ENCODE results near the gene SLC26A6. TPM values are rescaled to one million over a fixed set of nuclear protein-coding genes. Genes with fewer than 3 reads are reported as not detected.
A peak's percentile ranks its signal among the peaks of the same experiment; 100 is the strongest.

The SLC26A6 gene
- total and polyA plus RNA-seq, 2 of the 13 experiments (the other 11 are each of a cell fraction or from before 2014, with no cell fraction given), result 40.7 to 184 TPM

GRCh38 chr3:48662753-48663488 lies 27.7 kb upstream of the SLC26A6 start, which contains the start of gene CELSR3 (continued):
- TF ChIP-seq ZNF10 (CRISPR knock-in tag; IDR thresholded peaks at IDR 0.05; ENCODE audit: borderline replicate concordance, low read depth), result no peak
- TF ChIP-seq ZNF333 (CRISPR knock-in tag; IDR thresholded peaks at IDR 0.05; ENCODE audit: borderline replicate concordance), result 0 out of 2 replicates have a peak, but pooled peaks have one; percentile 70
- peak; percentile 19; the same call in 1 of the 2 replicates for TF ChIP-seq CHD2 (IDR thresholded peaks at IDR 0.05; ENCODE audit: low read depth, low read length)
- peak; percentile 14; the same call in 1 of the 2 replicates for TF ChIP-seq PATZ1 (CRISPR knock-in tag; IDR thresholded peaks at IDR 0.05)
- no peak for TF ChIP-seq POLR2AphosphoS2 (IDR thresholded peaks at IDR 0.05; ENCODE audit: low read depth, low read length)
- TF ChIP-seq LCORL (IDR thresholded peaks at IDR 0.05), result no peak
- 0 out of 2 replicates have a peak, but pooled peaks have one; percentile 7 for TF ChIP-seq LCORL (CRISPR knock-in tag; IDR thresholded peaks at IDR 0.05)
- TF ChIP-seq NCOA1 (CRISPR knock-in tag; IDR thresholded peaks at IDR 0.05), result no peak
- TF ChIP-seq ZNF337 (CRISPR knock-in tag; IDR thresholded peaks at IDR 0.05; ENCODE audit: borderline replicate concordance, low read depth), result peak; percentile 72; the same call in 1 of the 2 replicates
- TF ChIP-seq ZNF556 (CRISPR knock-in tag; IDR thresholded peaks at IDR 0.05; ENCODE audit: borderline replicate concordance), result no peak
- TF ChIP-seq ZNF652 (CRISPR knock-in tag; IDR thresholded peaks at IDR 0.05; ENCODE audit: borderline replicate concordance, low read depth), result no peak
- TF ChIP-seq YY1 (IDR thresholded peaks at IDR 0.05; ENCODE audit: insufficient read depth, insufficient replicate concordance, low read depth, low read length), result peak; percentile 94
- peak; percentile 2; the same call in 1 of the 2 replicates for TF ChIP-seq GMEB1 (CRISPR knock-in tag; IDR thresholded peaks at IDR 0.05; ENCODE audit: borderline replicate concordance)
- TF ChIP-seq ZFP62 (CRISPR knock-in tag; IDR thresholded peaks at IDR 0.05), result no peak
- no peak for TF ChIP-seq CREBL2 (CRISPR knock-in tag; IDR thresholded peaks at IDR 0.05; ENCODE audit: borderline replicate concordance)
- peak; percentile 99 for TF ChIP-seq PRDM10 (CRISPR knock-in tag; IDR thresholded peaks at IDR 0.05; ENCODE audit: low read depth)
- TF ChIP-seq ZNF749 (CRISPR knock-in tag; IDR thresholded peaks at IDR 0.05; ENCODE audit: borderline replicate concordance), result no peak
- TF ChIP-seq DNMT1 (CRISPR knock-in tag; IDR thresholded peaks at IDR 0.05), result peak; percentile 68; the same call in 1 of the 2 replicates
- 0 out of 2 replicates have a peak, but pooled peaks have one; percentile 28 for TF ChIP-seq ZNF678 (CRISPR knock-in tag; IDR thresholded peaks at IDR 0.05)
- TF ChIP-seq NFYC (CRISPR knock-in tag; IDR thresholded peaks at IDR 0.05), result no peak
- no peak for TF ChIP-seq ZNF253 (CRISPR knock-in tag; IDR thresholded peaks at IDR 0.05; ENCODE audit: borderline replicate concordance)
- no peak for TF ChIP-seq FOXJ3 (CRISPR knock-in tag; IDR thresholded peaks at IDR 0.05; ENCODE audit: borderline replicate concordance)

Measured in HepG2 (cell line).